ENCODE data around the gene TUFT1. TPM values are rescaled to one million over a fixed set of nuclear protein-coding genes. Genes with fewer than 3 reads are reported as not detected.
"Not testable (repeated sequence)": the region's sequence is repeated elsewhere in the genome, so short reads cannot be mapped to it uniquely, and the experiment has no call there.

TUFT1 gene
- total RNA-seq, 2 donors from 2014 or later, result 5.4 to 6.6 TPM

- intact Hi-C loops (cut with DNase I), result no loop called here
- peak; percentile 91 for DNase-seq (ENCODE audit: low spot score)
These were observed 29.0 kb upstream of the TUFT1 start, which contains the start of gene CGN for GRCh38 chr1:151510957-151511635. Gene CGN (plus strand): TSS chr1:151511387. CDS start chr1:151518520, 7,133 bp downstream.

GRCh38 chr1:151511636-151512215 lies 28.4 kb upstream of the TUFT1 start:
- intact Hi-C loops (cut with DNase I), result no loop called here
- DNase-seq (ENCODE audit: low spot score), result no peak

- intact Hi-C loops (cut with DNase I), result no loop called here
- no peak for DNase-seq (ENCODE audit: low spot score)
These were observed 27.8 kb upstream of the TUFT1 start for GRCh38 chr1:151512326-151512725.

GRCh38 chr1:151512801-151513625 lies 27.1 kb upstream of the TUFT1 start:
- intact Hi-C loops (cut with DNase I), result no loop called here
- no peak for DNase-seq (ENCODE audit: low spot score)

- intact Hi-C loops (cut with DNase I), result no loop called here
- no peak for DNase-seq (ENCODE audit: low spot score)
These were observed 26.4 kb upstream of the TUFT1 start for GRCh38 chr1:151513626-151514121.

- no peak for DNase-seq (ENCODE audit: low spot score)
- intact Hi-C loops (cut with DNase I), result no loop called here
These were observed 25.7 kb upstream of the TUFT1 start for GRCh38 chr1:151514366-151514765.

GRCh38 chr1:151515265-151515664 lies 24.8 kb upstream of the TUFT1 start:
- DNase-seq (ENCODE audit: low spot score), result no peak
- intact Hi-C loops (cut with DNase I), result no loop called here

- intact Hi-C loops (cut with DNase I), result no loop called here
- no peak for DNase-seq (ENCODE audit: low spot score)
These were observed 24.0 kb upstream of the TUFT1 start for GRCh38 chr1:151516031-151516511.

- no peak for DNase-seq (ENCODE audit: low spot score)
- intact Hi-C loops (cut with DNase I), result no loop called here
These were observed 21.7 kb upstream of the TUFT1 start for GRCh38 chr1:151518431-151518830.

- DNase-seq (ENCODE audit: low spot score), result no peak
- intact Hi-C loops (cut with DNase I), result no loop called here
These were observed 21.2 kb upstream of the TUFT1 start for GRCh38 chr1:151518936-151519335.

- no peak for DNase-seq (ENCODE audit: low spot score)
- intact Hi-C loops (cut with DNase I), result no loop called here
These were observed 20.4 kb upstream of the TUFT1 start for GRCh38 chr1:151519667-151520066.

GRCh38 chr1:151520359-151520758 lies 19.8 kb upstream of the TUFT1 start:
- no peak for DNase-seq (ENCODE audit: low spot score)
- intact Hi-C loops (cut with DNase I), result no loop called here

- intact Hi-C loops (cut with DNase I); DNase-seq (ENCODE audit: low spot score): not testable (repeated sequence)
These were observed 17.7 kb upstream of the TUFT1 start for GRCh38 chr1:151522427-151522826.

- DNase-seq (ENCODE audit: low spot score), result no peak
- intact Hi-C loops (cut with DNase I), result no loop called here
These were observed 16.8 kb upstream of the TUFT1 start for GRCh38 chr1:151523326-151523725.

- DNase-seq (ENCODE audit: low spot score), result peak; percentile 44
- intact Hi-C loops (cut with DNase I), result no loop called here
These were observed 15.4 kb upstream of the TUFT1 start for GRCh38 chr1:151524736-151525135.

GRCh38 chr1:151526735-151527525 lies 13.2 kb upstream of the TUFT1 start:
- intact Hi-C loops (cut with DNase I), result no loop called here
- peak; percentile 24 for DNase-seq (ENCODE audit: low spot score)

GRCh38 chr1:151529211-151529702 lies 10.9 kb upstream of the TUFT1 start:
- intact Hi-C loops (cut with DNase I), result no loop called here
- DNase-seq (ENCODE audit: low spot score), result no peak

GRCh38 chr1:151529781-151530180 lies 10.3 kb upstream of the TUFT1 start:
- DNase-seq (ENCODE audit: low spot score), result no peak
- intact Hi-C loops (cut with DNase I), result loop anchor here in 1 of 2 donors (10.0 kb wide), 1 partner anchor 205 kb away; no protein-coding TSS in a partner anchor

- DNase-seq (ENCODE audit: low spot score), result no peak
- intact Hi-C loops (cut with DNase I), result loop anchor here in 1 of 2 donors (10.0 kb wide), 1 partner anchor 204 kb away; no protein-coding TSS in a partner anchor
These were observed 9.6 kb upstream of the TUFT1 start for GRCh38 chr1:151530461-151530860.

Data from posterior vena cava (tissue), 2 donors.